Panc1 (cell line): ENCODE measurements around the gene UCP2.

ENCODE experiments used
- POLR2AphosphoS5 ChIP-seq: IDR thresholded peaks from 2 replicates; pipeline ENCODE4 v1.6.1; 2012; ENCODE audit warnings: mild to moderate bottlenecking, low read depth, low read length, moderate library complexity
- REST ChIP-seq, 2 experiments: IDR thresholded peaks; 2 replicates each; pipeline ENCODE4 v1.6.1; 2011 to 2012; ENCODE audit warnings: low read depth in 2 of 2, control low read depth in 1 of 2, low read length in 1 of 2, mild to moderate bottlenecking in 1 of 2, moderate library complexity in 1 of 2; ENCODE audit not compliant: insufficient read depth in 1 of 2
- TF ChIP-seq, protein P1 (sequence below): fragments of 450-650 bp; IDR thresholded peaks from 2 replicates; pipeline ENCODE4 v1.5.1; 2017; ENCODE audit warnings: mild to moderate bottlenecking

- TF ChIP-seq, protein P1, sequence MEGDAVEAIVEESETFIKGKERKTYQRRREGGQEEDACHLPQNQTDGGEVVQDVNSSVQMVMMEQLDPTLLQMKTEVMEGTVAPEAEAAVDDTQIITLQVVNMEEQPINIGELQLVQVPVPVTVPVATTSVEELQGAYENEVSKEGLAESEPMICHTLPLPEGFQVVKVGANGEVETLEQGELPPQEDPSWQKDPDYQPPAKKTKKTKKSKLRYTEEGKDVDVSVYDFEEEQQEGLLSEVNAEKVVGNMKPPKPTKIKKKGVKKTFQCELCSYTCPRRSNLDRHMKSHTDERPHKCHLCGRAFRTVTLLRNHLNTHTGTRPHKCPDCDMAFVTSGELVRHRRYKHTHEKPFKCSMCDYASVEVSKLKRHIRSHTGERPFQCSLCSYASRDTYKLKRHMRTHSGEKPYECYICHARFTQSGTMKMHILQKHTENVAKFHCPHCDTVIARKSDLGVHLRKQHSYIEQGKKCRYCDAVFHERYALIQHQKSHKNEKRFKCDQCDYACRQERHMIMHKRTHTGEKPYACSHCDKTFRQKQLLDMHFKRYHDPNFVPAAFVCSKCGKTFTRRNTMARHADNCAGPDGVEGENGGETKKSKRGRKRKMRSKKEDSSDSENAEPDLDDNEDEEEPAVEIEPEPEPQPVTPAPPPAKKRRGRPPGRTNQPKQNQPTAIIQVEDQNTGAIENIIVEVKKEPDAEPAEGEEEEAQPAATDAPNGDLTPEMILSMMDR: no peak
- TF ChIP-seq REST (IDR thresholded peaks at IDR 0.05; ENCODE audit: insufficient read depth in 1 of 2, low read depth in 2 of 2, low read length in 1 of 2): no peak
- TF ChIP-seq POLR2AphosphoS5: no peak
Measured at GRCh38 chr11:73969091-73969490, 13.6 kb downstream of the UCP2 start.
